K562 (cell line): Measurements from ENCODE around the gene ACOX1. TPM values are rescaled to one million over a fixed set of nuclear protein-coding genes. Genes with fewer than 3 reads are reported as not detected.

Experiments used
- ATAC-seq: fragments of 200-7000 bp; cut with Tn5 transposase; 3 replicates; pipeline ENCODE4 v1.9.1; 2020; ENCODE audit warnings: moderate library complexity
- BruUV-seq: library from RNA; stranded (reverse); fragments of 400-500 nt; replicated peaks from 2 replicates; lab custom pipeline; 2021; lab: Mats Ljungman, UMichigan
- CTCF ChIA-PET: fragments of 300-600 bp; formaldehyde crosslinking; extraction: SDS; loops from one replicate; lab custom pipeline; 2021; ENCODE audit warnings: low intra/inter-chr PET ratio; lab: Yijun Ruan, JAX
- POLR2A ChIA-PET: fragments of 300-600, 350-650 bp; sonication (Branson Sonifier 250); formaldehyde crosslinking; extraction: SDS; loops from one replicate; lab custom pipeline; 2021; ENCODE audit warnings: antibody characterized with exemption, inconsistent platforms; lab: Yijun Ruan, JAX
- DNase-seq, 4 experiments: peaks; one replicate each; pipeline versions ENCODE4 v3.0.0 to v3.0.0-alpha.2; 2011 to 2018; ENCODE audit warnings: low spot score in 3 of 4, mixed read lengths in 3 of 4; ENCODE audit errors: extremely low read depth in 1 of 4
- FAIRE-seq: peaks from 2 replicates; lab custom pipeline; 2011; peaks lifted over from hg19 to GRCh38; lab: Jason Lieb, UNC
- H2AFZ ChIP-seq: 2 replicates; pipeline ENCODE4 v1.6.0; 2011; ENCODE audit warnings: low read depth, low read length, control low read depth, inconsistent platforms
- H3K27ac ChIP-seq: fragments of 200-600 bp; 3 replicates; pipeline ENCODE4 v1.8.0; 2011; ENCODE audit warnings: low read depth, mild to moderate bottlenecking, control low read depth, inconsistent platforms, low read length, moderate library complexity, mixed read lengths; ENCODE audit errors: extremely low read depth
- H3K27me3 ChIP-seq, 2 experiments: fragments of 300-600 bp in 1 of 2; 2 replicates in 1 of 2; 3 replicates in 1 of 2; pipeline versions ENCODE4 v1.6.0 to v1.8.0; 2011; ENCODE audit warnings: inconsistent platforms in 2 of 2, low read length in 2 of 2, mild to moderate bottlenecking in 1 of 2, mixed read lengths in 1 of 2, moderate library complexity in 1 of 2; ENCODE audit not compliant: control insufficient read depth in 2 of 2, insufficient read depth in 2 of 2
- H3K36me3 ChIP-seq: fragments of 300-600 bp; 3 replicates; pipeline ENCODE4 v1.8.0; 2011; ENCODE audit warnings: mild to moderate bottlenecking, low read length, inconsistent platforms; ENCODE audit not compliant: control insufficient read depth, insufficient read depth
- H3K4me1 ChIP-seq, 2 experiments: fragments of 200-600 bp in 1 of 2; replicated peaks in 1 of 2; 2 replicates in 1 of 2; 3 replicates in 1 of 2; pipeline versions ENCODE4 v1.5.1 to v1.8.0; 2011; ENCODE audit warnings: inconsistent platforms in 2 of 2, low read length in 2 of 2, mild to moderate bottlenecking in 1 of 2, mixed read lengths in 1 of 2, moderate library complexity in 1 of 2; ENCODE audit not compliant: control insufficient read depth in 2 of 2, insufficient read depth in 2 of 2
- H3K4me2 ChIP-seq: 2 replicates; pipeline ENCODE4 v1.6.1; 2011; ENCODE audit warnings: low read length, control low read depth, inconsistent platforms, mixed read lengths; ENCODE audit not compliant: insufficient read depth
- H3K4me3 ChIP-seq: fragments of 200-600 bp; sonication (generic), shearing (Covaris generic); 2 replicates; pipeline ENCODE4 v1.5.1; 2016; ENCODE audit warnings: control low read depth, inconsistent platforms
- H3K79me2 ChIP-seq: fragments of 200-600 bp; 3 replicates; pipeline ENCODE4 v1.8.0; 2011; ENCODE audit warnings: low read length, inconsistent platforms; ENCODE audit not compliant: control insufficient read depth, insufficient read depth
- H3K9ac ChIP-seq, 2 experiments: 2 replicates each; pipeline versions ENCODE4 v1.6.0 to v1.6.1; 2011; ENCODE audit warnings: low read depth in 2 of 2, low read length in 2 of 2, control low read depth in 1 of 2, inconsistent platforms in 1 of 2, mild to moderate bottlenecking in 1 of 2, mixed read lengths in 1 of 2; ENCODE audit not compliant: insufficient read depth in 1 of 2
- H3K9me1 ChIP-seq: one replicate; pipeline ENCODE4 v1.6.0; 2011; ENCODE audit warnings: inconsistent platforms, mild to moderate bottlenecking, low read length, moderate library complexity; ENCODE audit not compliant: control insufficient read depth, insufficient read depth
- H3K9me3 ChIP-seq: replicated peaks from 2 replicates; pipeline ENCODE4 v1.5.1; 2011; ENCODE audit warnings: low read depth, low read length, inconsistent platforms; ENCODE audit not compliant: control insufficient read depth, insufficient read depth
- H4K20me1 ChIP-seq: replicated peaks from 2 replicates; pipeline ENCODE4 v1.6.1; 2011; ENCODE audit warnings: low read length, inconsistent platforms, mixed read lengths; ENCODE audit not compliant: control insufficient read depth, insufficient read depth
- BDP1 ChIP-seq: IDR thresholded peaks from 3 replicates; pipeline ENCODE4 v1.6.1; 2011; ENCODE audit not compliant: insufficient read length, insufficient read depth
- DPF2 ChIP-seq: fragments of 450-650 bp; IDR thresholded peaks from 2 replicates; pipeline ENCODE4 v1.6.1; 2016
- HIVEP1 ChIP-seq: fragments of 250-450 bp; sonication (Bioruptor Pico); IDR thresholded peaks from 2 replicates; pipeline ENCODE4 v1.4.0; 2020; ENCODE audit warnings: mild to moderate bottlenecking
- KLF1 ChIP-seq: fragments of 450-650 bp; IDR thresholded peaks from 2 replicates; pipeline ENCODE4 v1.6.1; 2016; ENCODE audit warnings: missing genetic modification characterization, missing compliant biosample characterization
- KLF13 ChIP-seq: fragments of 450-650 bp; IDR thresholded peaks from 2 replicates; pipeline ENCODE4 v1.6.1; 2016; ENCODE audit warnings: missing genetic modification characterization, low read depth, mild to moderate bottlenecking, missing compliant biosample characterization, moderate library complexity, borderline replicate concordance
- KLF16 ChIP-seq: IDR thresholded peaks from 2 replicates; pipeline ENCODE4 v1.6.1; 2016; ENCODE audit warnings: antibody characterized with exemption
- RHOXF2B ChIP-seq: fragments of 250-450 bp; sonication (Bioruptor Pico); conservative IDR thresholded peaks from 2 replicates; pipeline ENCODE4 v1.5.1; 2021
- SMAD4 ChIP-seq: fragments of 250-450 bp; sonication (Bioruptor Pico); conservative IDR thresholded peaks from 2 replicates; pipeline ENCODE4 v1.8.0; 2021; ENCODE audit warnings: inconsistent platforms, mild to moderate bottlenecking, moderate library complexity
- ZNF263 ChIP-seq: sonication (generic); formaldehyde crosslinking; IDR thresholded peaks from 2 replicates; pipeline ENCODE4 v1.8.0; 2022; ENCODE audit warnings: mild to moderate bottlenecking, missing genetic modification reagents, borderline replicate concordance
- ZNF316 ChIP-seq: fragments of 450-650 bp; IDR thresholded peaks from 2 replicates; pipeline ENCODE4 v1.6.1; 2016
- WGBS: fragments of 100-300 bp; shearing (Covaris generic); methylation state at CpG from one replicate; pipeline ENCODE4 v1.1.6; 2016; ENCODE audit warnings: low coverage, mixed read lengths; ENCODE audit not compliant: insufficient coverage; ENCODE audit errors: missing lambda C conversion rate; 5-methylcytosine and 5-hydroxymethylcytosine counted together
- in situ Hi-C: fragments of 300-500 bp; cut with MboI; formaldehyde crosslinking; loops from 4 replicates; pipeline ENCODE4 v1.15.0; 2018; ENCODE audit warnings: inconsistent platforms, mixed read lengths
- intact Hi-C: fragments of 100-400 bp; cut with micrococcal nuclease; formaldehyde crosslinking; loops from 2 replicates; pipeline ENCODE4 v1.14.2; 2022
- polyA plus RNA-seq, 8 experiments: library from polyadenylated mRNA; depleted of rRNA in 4 of 8; stranded (reverse) in 5 of 8; unstranded in 3 of 8; fragments of >200 nt; fragmentation: Nextera tagmentation in 2 of 8; fragmentation: Illumina TruSeq in 1 of 8; extraction: Ambion mirVana in 2 of 8; extraction: Trizol in 1 of 8; gene quantifications; 2 replicates each; pipeline versions ENCODE4 v1.2.1 to v1.2.3, GENCODE V29; 2011 to 2014; ENCODE audit warnings: inconsistent platforms in 1 of 8, missing spikeins in 1 of 8
- total RNA-seq, 7 experiments: library from RNA; depleted of rRNA in 6 of 7; stranded (reverse); fragments of >200 nt in 6 of 7; fragmentation: Illumina TruSeq in 2 of 7; extraction: Trizol in 2 of 7; gene quantifications; 2 replicates each; pipeline versions ENCODE4 v1.2.1 to v1.2.3, GENCODE V29; 2011 to 2021; ENCODE audit warnings: low replicate concordance in 1 of 7
- TF ChIP-seq, protein P1 (sequence below): fragments of 450-650 bp; formaldehyde crosslinking; IDR thresholded peaks from 2 replicates; pipeline ENCODE4 v1.4.0; 2020; ENCODE audit warnings: mild to moderate bottlenecking, mixed read lengths
- TF ChIP-seq, protein P2 (sequence below): sonication (generic); formaldehyde crosslinking; IDR thresholded peaks from 2 replicates; pipeline ENCODE4 v1.8.0; 2022; ENCODE audit warnings: mild to moderate bottlenecking, missing genetic modification reagents
- TF ChIP-seq, protein P3 (sequence below): IDR thresholded peaks from 3 replicates; pipeline ENCODE4 v1.6.1; 2011; ENCODE audit warnings: borderline replicate concordance, mild to moderate bottlenecking, moderate library complexity; ENCODE audit not compliant: insufficient read length; ENCODE audit errors: extremely low read depth
- TF ChIP-seq, protein P4 (sequence below): fragments of 250-450 bp; sonication (Bioruptor Pico); IDR thresholded peaks from 2 replicates; pipeline ENCODE4 v1.4.0; 2020; ENCODE audit warnings: mild to moderate bottlenecking

The ACOX1 gene
- total and polyA plus RNA-seq, 9 of the 15 experiments (the other 6 are each of a cell fraction or from before 2014, with no cell fraction given): 7.8 to 24.1 (median 14.5) TPM

DNA sequence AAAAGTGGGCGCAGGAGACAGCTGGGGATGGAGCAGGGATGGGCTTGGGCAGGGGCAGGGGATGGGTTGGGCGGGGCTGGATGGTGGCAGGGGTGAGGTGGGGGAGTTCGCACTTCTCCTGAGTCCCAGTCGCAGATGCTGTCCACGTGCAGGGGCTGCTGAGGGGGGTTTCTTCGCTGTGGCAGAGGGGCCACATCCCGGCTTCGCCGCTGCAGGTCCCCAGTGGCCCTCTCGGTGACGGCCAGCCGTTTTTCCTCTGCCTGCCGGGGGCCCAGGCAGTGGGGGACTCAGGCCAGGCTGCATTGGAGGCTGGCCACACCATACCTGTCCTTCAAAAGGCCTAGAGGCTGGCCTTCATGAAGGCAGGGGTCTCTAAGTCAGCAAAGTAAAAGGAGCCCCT is 39.8 kb upstream of the ACOX1 start:
- no peaks in the 10 kb centered on the region for H3K9me3 ChIP-seq
- no TSS peak for BruUV-seq
- peak overlapping the region in 1 of 2 experiments; percentile 35; a peak in 2 of 4 replicates for H3K9ac ChIP-seq
- 0 out of 2 replicates have a peak, but pooled peaks cover 6% of the 10 kb centered on the region for H4K20me1 ChIP-seq
- peaks cover 17 to 45% of the 10 kb centered on the region in 2 experiments; a peak in 4 of 5 replicates for H3K27me3 ChIP-seq
- no peaks in the 10 kb centered on the region for H3K9me1 ChIP-seq
- H3K79me2 ChIP-seq: no peaks in the 10 kb centered on the region
- H3K36me3 ChIP-seq: no peaks in the 10 kb centered on the region
- ATAC-seq (no peak), DNase-seq (no peak), FAIRE-seq (no peak)
- CTCF ChIA-PET: no interaction called here
- H3K4me3 ChIP-seq: no peak overlapping the region
- H2AFZ ChIP-seq: no peak overlapping the region
- in situ Hi-C loops (no loop called here), intact Hi-C loops (loop anchor here (5.0 kb wide), 1 partner anchor 258 kb away; no protein-coding TSS in a partner anchor)
- POLR2A ChIA-PET: interaction anchor here (0.6 to 1.4 kb wide), 3 partner anchors 11 to 251 kb away, joined by 3 to 4 read pairs (median 3); no protein-coding TSS in a partner anchor
- 54% methylated on average over 9 of the region's 13 CpGs for WGBS
- peaks cover 0 to 56% of the 10 kb centered on the region in 2 experiments; a peak in 3 of 5 replicates for H3K4me1 ChIP-seq
- H3K4me2 ChIP-seq: no peak overlapping the region
- H3K27ac ChIP-seq: no peak overlapping the region
- TF ChIP-seq RHOXF2B (CRISPR knock-in tag) (no peak), BDP1 (no peak), HIVEP1 (CRISPR knock-in tag) (no peak), KLF13 (tag) (no peak), SMAD4 (CRISPR knock-in tag) (no peak), DPF2 (no peak), KLF1 (tag) (no peak), ZNF263 (CRISPR knock-in tag) (no peak), KLF16 (no peak), ZNF316 (no peak)
- TF ChIP-seq, protein P1, sequence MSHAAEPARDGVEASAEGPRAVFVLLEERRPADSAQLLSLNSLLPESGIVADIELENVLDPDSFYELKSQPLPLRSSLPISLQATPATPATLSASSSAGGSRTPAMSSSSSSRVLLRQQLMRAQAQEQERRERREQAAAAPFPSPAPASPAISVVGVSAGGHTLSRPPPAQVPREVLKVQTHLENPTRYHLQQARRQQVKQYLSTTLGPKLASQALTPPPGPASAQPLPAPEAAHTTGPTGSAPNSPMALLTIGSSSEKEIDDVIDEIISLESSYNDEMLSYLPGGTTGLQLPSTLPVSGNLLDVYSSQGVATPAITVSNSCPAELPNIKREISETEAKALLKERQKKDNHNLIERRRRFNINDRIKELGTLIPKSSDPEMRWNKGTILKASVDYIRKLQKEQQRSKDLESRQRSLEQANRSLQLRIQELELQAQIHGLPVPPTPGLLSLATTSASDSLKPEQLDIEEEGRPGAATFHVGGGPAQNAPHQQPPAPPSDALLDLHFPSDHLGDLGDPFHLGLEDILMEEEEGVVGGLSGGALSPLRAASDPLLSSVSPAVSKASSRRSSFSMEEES (CRISPR knock-in tag): no peak
- TF ChIP-seq, protein P2, sequence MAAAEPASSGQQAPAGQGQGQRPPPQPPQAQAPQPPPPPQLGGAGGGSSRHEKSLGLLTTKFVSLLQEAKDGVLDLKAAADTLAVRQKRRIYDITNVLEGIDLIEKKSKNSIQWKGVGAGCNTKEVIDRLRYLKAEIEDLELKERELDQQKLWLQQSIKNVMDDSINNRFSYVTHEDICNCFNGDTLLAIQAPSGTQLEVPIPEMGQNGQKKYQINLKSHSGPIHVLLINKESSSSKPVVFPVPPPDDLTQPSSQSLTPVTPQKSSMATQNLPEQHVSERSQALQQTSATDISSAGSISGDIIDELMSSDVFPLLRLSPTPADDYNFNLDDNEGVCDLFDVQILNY (CRISPR knock-in tag): no peak
- TF ChIP-seq, protein P3, sequence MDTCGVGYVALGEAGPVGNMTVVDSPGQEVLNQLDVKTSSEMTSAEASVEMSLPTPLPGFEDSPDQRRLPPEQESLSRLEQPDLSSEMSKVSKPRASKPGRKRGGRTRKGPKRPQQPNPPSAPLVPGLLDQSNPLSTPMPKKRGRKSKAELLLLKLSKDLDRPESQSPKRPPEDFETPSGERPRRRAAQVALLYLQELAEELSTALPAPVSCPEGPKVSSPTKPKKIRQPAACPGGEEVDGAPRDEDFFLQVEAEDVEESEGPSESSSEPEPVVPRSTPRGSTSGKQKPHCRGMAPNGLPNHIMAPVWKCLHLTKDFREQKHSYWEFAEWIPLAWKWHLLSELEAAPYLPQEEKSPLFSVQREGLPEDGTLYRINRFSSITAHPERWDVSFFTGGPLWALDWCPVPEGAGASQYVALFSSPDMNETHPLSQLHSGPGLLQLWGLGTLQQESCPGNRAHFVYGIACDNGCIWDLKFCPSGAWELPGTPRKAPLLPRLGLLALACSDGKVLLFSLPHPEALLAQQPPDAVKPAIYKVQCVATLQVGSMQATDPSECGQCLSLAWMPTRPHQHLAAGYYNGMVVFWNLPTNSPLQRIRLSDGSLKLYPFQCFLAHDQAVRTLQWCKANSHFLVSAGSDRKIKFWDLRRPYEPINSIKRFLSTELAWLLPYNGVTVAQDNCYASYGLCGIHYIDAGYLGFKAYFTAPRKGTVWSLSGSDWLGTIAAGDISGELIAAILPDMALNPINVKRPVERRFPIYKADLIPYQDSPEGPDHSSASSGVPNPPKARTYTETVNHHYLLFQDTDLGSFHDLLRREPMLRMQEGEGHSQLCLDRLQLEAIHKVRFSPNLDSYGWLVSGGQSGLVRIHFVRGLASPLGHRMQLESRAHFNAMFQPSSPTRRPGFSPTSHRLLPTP: no peak
- TF ChIP-seq, protein P4, sequence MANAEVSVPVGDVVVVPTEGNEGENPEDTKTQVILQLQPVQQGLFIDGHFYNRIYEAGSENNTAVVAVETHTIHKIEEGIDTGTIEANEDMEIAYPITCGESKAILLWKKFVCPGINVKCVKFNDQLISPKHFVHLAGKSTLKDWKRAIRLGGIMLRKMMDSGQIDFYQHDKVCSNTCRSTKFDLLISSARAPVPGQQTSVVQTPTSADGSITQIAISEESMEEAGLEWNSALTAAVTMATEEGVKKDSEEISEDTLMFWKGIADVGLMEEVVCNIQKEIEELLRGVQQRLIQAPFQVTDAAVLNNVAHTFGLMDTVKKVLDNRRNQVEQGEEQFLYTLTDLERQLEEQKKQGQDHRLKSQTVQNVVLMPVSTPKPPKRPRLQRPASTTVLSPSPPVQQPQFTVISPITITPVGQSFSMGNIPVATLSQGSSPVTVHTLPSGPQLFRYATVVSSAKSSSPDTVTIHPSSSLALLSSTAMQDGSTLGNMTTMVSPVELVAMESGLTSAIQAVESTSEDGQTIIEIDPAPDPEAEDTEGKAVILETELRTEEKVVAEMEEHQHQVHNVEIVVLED (CRISPR knock-in tag): no peak
